ENCODE data around the gene ASIC4.

Gene ASIC4

GRCh38 chr2:219514196-219514761, at the start of gene ASIC4:
Gene ASIC4, plus strand, starts transcription at chr2:219514482. Its CDS starts 243 bp downstream, at chr2:219514725.
- TF ChIP-seq USF1 (IDR thresholded peaks at IDR 0.05) (no peak), TCF12 (IDR thresholded peaks at IDR 0.05; ENCODE audit: low read depth) (no peak), CREB1 (IDR thresholded peaks at IDR 0.05; ENCODE audit: low read depth) (no peak)

- TF ChIP-seq EP300 (IDR thresholded peaks at IDR 0.05; ENCODE audit: borderline replicate concordance): no peak
- no peak for TF ChIP-seq REST (IDR thresholded peaks at IDR 0.05; ENCODE audit: low read depth)
- TF ChIP-seq RAD21 (IDR thresholded peaks at IDR 0.05; ENCODE audit: low read depth): no peak
Measured at GRCh38 chr2:219465659-219466561, 48.4 kb upstream of the ASIC4 start.

GRCh38 chr2:219466816-219467735, 47.2 kb upstream of the ASIC4 start:
- TF ChIP-seq YY1 (IDR thresholded peaks at IDR 0.05; ENCODE audit: low read depth) (no peak), NFIC (IDR thresholded peaks at IDR 0.05) (no peak), CEBPB (IDR thresholded peaks at IDR 0.05) (no peak), MAX (IDR thresholded peaks at IDR 0.05) (no peak), EGR1 (IDR thresholded peaks at IDR 0.05) (no peak), REST (IDR thresholded peaks at IDR 0.05; ENCODE audit: low read depth) (no peak), ZBTB7A (IDR thresholded peaks at IDR 0.05; ENCODE audit: low read depth) (no peak), USF1 (IDR thresholded peaks at IDR 0.05) (no peak), TCF12 (IDR thresholded peaks at IDR 0.05; ENCODE audit: low read depth) (no peak), TAF1 (IDR thresholded peaks at IDR 0.05; ENCODE audit: low read depth) (no peak), RAD21 (IDR thresholded peaks at IDR 0.05; ENCODE audit: low read depth) (no peak), TEAD4 (IDR thresholded peaks at IDR 0.05) (no peak), FOXM1 (IDR thresholded peaks at IDR 0.05; ENCODE audit: borderline replicate concordance, low read depth) (no peak), CREB1 (IDR thresholded peaks at IDR 0.05; ENCODE audit: low read depth) (no peak), EP300 (IDR thresholded peaks at IDR 0.05; ENCODE audit: borderline replicate concordance) (no peak)

GRCh38 chr2:219467736-219468075, 46.6 kb upstream of the ASIC4 start:
- TF ChIP-seq USF1 (IDR thresholded peaks at IDR 0.05): no peak
- TF ChIP-seq EGR1 (IDR thresholded peaks at IDR 0.05): no peak
- TF ChIP-seq TEAD4 (IDR thresholded peaks at IDR 0.05): no peak
- TF ChIP-seq TAF1 (IDR thresholded peaks at IDR 0.05; ENCODE audit: low read depth): no peak
- TF ChIP-seq REST (IDR thresholded peaks at IDR 0.05; ENCODE audit: low read depth): no peak
- TF ChIP-seq FOXM1 (IDR thresholded peaks at IDR 0.05; ENCODE audit: borderline replicate concordance, low read depth): no peak
- no peak for TF ChIP-seq RAD21 (IDR thresholded peaks at IDR 0.05; ENCODE audit: low read depth)
- TF ChIP-seq ZBTB7A (IDR thresholded peaks at IDR 0.05; ENCODE audit: low read depth): no peak
